HG03064 (cell line): ENCODE data around the gene IMMP2L.

ENCODE experiments used
- ATAC-seq: cut with Tn5 transposase; IDR thresholded peaks from one replicate; pipeline ENCODE4 v1.9.1; 2021; ENCODE audit warnings: low read depth; ENCODE audit not compliant: unreplicated experiment

The IMMP2L gene

DNA sequence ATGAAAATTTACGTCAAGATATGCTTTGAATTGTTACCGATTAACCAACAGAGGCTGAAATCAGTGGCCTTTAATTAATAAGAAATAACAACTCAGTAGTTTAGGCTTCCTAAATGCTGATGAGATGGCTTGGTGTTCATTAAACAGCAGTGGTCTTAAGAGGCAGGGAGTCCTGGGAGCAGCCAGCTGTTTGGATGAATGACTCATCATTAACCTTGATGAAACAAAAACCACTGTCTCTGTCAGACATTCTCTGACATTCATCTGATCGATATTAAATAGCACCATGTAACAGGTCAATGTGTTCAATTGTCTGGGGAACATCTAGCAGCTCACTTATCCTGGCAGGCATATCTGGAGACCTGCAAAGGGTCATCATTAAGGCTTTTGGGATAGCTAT lies 705.6 kb downstream of the IMMP2L start:
- no peak for ATAC-seq

DNA sequence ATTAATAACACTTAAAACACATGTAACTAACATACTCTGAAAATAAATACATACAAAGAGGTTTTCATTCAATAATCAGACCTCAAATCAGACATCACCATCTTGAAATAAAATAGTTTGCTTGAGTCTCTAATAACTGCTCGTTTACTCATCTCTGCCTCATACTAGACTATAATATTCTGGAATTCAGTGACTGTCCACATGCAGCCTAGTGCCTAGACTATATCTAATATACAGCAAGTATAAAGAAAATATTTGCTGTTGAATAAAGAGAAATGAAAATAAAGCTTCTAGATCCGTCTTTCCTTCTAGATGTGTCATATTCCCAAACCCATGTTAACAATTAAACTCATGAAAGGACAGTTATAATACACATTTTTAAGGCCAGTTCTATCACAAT lies 707.6 kb downstream of the IMMP2L start:
- no peak for ATAC-seq

DNA sequence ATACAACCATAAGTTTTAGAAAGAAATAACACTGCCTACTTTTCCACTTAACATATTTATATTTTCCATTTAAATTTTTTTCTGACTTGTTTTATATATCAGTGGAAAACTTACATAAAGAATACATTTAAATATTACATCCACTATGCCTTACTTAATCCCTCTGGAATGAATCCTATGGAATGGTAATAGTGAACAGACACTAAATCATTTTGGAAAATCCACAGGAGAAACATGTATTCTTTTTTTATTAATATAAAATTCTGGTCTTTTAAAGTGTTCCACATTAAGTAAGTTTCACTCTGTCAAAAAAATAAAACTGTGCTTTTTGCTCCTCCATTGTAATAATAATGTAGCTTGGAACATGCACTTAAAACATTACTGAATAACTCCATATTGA lies 708.1 kb downstream of the IMMP2L start:
- ATAC-seq = no peak

DNA sequence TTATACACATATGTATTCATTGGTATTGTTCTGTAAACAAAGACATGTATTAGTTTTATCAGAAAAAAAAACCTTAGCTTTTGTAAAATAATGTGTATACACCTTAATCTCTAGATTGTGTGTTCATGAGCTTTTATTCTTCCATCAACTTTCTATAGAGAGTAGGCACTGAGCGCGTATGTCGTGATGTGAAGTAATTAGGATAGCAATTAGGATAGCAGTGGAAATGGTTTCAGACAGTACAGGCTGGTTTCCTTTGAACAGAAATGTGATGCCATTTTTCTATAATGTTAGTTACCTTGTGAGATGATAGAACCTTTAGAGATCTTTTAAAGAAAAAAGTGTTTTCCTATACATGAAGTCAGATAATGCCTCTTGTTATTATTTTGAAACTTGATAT lies 709.0 kb downstream of the IMMP2L start:
- ATAC-seq = no peak

DNA sequence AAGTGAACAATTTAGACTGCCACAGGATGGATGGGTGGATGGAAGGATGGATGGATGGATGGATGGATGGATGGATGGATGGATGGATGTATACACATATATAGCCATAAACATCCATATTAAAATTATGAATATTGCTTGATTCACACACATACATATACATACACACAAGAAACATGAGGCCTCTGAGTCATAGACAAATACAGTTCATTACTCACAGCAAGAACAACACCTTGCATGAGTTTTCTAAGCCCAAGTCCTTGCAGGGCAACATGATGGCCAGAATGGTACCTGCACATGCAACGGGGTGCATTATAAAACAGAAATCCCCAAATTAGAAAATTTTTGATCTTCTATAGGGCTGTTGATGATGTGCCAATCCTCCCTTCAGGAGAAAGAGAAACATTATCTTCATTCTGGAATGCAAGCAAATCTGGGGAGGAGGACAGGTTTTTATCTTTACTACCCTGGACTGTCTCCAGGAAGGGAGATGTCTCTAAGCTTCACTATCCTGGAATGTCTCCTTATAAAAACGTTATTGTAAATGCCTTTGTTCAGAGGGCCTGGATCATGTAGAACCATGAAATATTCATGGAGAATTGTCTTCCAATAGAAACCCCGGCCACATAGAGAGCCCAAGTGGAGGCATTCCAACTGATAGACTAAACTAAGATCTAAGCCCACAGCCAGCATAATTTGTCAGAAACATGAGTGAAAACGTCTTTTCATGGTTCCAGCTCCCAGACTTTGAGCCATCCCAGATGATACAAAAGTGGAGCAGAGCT lies 709.9 kb downstream of the IMMP2L start:
- ATAC-seq = no peak

DNA sequence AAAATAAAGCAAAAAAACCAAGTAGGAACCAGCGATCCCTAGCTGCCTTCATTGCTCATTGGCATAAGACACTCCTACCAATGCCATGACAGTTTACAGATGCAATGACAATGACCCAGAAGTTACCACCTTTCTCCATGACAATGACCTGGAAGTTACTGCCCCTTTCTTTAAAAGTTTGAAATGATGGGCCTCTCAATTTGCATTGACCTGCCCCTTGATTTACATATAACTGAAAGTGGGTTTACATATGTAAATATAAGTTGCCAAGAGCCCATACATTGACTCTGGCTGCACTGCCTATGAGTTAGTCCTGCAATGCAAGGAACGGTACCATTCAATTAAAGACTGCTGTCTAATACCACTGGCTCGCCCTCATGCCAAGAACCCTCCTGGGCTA lies 712.1 kb downstream of the IMMP2L start:
- no peak for ATAC-seq

DNA sequence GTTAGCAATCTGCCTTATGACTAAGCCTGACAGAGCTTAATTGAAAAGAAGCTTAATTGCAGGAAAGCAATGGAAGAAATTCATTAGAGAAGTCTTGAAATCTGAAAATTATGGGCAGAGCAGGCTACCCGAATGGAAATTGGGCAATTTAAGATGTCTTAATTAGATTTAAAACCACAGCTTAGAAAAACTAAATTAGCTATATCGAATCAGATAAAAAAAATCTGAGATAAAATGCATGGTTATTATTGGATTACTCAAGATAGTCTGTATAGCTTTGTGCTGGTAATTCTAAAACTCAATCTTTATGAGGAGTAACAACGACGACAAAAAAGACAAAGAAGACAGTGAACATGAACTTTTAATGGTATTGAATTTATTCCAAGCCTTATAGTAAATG lies 719.5 kb downstream of the IMMP2L start:
- ATAC-seq = no peak

DNA sequence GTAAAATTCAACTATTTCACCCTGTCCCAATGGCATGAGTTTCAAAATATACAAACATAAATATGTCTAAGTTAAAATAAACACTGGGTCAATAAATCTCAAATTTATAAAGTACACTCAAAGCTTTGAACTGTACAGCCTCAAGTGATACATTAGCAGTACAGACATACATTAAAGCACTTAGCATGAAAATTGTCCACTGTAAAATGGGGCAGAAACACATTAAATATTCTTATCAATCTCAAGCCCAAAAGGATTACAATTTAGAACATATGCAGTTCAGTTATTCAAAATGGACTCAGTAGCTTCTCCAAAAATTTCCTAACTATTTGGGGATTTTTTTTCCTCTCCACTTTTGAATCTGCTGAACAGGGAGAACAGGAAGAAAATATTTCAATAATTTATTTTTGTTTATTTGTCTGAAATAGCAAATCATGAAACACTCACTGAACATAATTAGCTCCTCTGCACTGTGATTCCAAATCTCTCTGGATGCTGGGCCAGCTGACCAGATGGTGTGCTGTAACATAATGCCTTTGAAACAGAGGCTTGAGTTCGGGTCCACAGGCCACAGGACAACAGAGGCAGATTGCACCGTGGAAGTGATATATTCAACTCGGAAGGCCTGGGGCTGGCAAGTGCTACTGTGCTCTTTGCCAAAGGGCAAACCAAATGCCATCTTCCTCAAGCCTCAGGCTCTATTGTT lies 720.3 kb downstream of the IMMP2L start:
- ATAC-seq = no peak

DNA sequence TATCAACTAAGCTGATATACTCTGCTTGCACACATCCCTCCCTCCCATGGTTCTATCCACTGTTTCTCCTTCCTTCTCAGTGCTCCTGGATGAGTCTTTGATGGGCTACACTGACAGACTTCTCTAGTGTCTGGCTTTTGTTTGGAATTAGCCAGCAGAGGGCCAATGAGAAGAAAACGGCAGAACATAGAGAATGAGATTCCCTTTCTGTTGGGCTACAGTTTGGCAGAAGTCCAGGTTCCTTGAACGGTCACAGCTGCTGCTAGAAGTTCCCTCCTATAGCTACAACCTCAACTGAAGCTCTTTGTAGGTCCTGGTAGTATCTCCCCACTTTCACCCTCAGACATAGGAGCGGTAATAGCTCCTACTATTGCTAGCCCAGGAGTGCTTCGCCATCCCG lies 722.4 kb downstream of the IMMP2L start:
- no peak for ATAC-seq

DNA sequence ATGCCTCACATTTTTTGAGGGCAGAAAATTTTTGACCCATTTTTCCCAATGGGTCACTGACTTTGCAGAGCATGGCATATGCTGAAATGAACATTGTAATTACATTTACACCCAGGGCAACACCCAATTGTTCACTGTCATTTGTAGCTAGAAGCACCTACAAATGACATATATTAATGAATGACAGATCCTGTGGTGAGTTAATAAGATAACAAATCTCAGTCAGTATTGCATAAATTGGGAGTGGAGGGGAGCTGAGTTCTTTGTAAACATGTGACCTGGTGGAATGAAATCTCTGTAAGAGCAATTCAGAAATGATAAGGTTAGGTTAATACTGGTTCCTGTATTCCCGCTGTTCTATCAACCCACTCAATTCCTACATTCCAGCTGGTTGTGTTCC lies 726.4 kb downstream of the IMMP2L start:
- ATAC-seq = no peak

DNA sequence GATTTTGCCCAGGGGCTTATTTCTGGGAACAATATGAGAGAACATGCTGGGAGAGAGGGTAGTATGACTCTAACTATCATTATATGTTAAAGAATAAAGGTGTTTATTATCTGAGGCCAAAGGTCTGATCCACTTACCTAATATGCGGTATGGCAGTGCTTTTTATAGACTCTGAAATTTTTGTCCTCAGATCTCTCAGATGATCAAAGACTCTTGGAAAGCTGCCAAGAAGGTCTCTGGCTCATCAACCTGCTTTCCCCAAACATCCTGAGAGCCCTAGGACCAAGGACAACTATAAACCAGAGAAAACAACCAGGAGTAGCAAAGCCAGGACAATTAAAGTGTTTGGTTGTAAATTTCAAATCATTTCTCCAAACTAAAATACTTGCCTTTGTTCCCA lies 727.1 kb downstream of the IMMP2L start:
- no peak for ATAC-seq

DNA sequence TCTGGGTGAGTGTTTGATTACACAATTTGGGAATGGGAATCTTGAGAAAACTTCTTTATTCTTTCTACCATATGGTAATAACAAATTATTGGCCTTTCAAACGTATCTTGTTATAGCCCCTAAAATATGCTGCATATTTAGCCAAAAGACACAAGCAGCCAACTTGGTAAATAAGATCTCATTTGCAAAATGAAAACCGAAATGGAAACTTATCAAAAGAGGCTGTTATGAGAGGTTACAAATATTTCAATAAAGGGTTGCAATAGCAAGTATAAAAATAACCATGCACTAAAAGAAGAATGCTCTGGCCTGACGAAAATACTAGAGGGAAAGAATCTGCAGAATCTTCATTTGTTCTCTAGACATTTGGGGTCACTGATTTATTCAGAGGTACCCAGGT lies 730.9 kb downstream of the IMMP2L start:
- ATAC-seq = no peak

DNA sequence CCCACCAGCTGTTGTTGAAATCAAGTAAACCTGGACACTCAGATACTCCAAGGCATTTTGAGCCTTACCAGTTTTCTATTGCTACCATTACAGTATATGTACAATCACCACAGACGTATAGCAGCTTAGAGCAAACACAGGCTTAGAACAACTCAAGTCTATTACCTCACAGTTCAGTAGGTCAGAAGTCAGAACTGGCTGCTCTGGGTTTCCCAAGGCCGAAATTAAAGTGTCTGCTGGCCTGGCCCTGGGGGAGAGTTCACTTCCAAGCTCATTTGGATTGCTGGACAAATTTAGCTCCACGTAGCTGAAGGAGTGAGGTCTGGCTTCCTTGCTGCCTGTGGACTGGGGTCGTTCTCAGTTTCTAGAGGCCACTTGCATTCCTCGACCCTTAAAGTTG lies 731.5 kb downstream of the IMMP2L start:
- ATAC-seq = no peak

DNA sequence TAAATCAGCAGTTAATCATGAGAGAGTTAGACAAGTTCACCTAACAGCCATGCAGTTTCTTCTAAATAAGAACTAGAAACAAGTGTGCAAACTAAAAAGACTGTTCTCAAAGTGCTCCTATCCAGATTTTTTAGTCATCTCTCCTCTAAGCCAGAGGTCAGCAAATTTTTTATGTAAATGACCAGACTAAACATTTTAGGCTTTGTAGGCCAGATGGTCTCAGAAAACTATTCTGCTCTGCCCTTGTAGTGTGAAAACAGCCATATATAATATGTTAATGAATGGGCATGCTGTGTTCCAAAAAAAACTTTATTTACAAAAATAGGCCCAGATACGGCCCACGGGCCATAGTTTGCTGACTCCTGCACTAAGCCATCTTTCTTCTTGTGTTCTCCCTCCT lies 734.4 kb downstream of the IMMP2L start:
- no peak for ATAC-seq

DNA sequence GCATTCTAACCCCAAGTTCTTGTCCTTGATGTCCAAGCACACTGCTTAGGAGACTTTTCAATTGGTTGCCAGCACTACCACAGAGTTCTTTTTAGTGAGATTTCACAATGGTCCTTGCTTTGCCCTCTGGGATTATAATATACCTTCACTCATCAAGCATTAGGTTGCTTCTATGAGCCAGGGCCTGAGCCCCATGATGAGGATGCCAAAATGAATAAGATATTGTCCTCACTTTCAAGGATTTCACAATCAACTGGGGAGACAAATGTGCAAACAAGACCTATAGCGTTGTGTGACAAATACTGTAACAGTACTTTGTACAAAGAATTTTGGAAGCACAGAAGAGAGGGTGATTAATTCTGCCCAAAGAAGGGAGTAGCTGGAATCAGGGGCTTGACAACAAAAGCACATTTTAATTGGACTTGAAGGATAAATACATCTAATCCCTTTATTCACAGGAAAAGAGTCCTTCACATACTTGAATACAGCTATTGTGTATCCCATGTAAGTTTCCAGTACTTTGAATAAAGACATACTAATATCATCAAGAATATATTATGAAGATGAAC lies 734.9 kb downstream of the IMMP2L start:
- no peak for ATAC-seq

DNA sequence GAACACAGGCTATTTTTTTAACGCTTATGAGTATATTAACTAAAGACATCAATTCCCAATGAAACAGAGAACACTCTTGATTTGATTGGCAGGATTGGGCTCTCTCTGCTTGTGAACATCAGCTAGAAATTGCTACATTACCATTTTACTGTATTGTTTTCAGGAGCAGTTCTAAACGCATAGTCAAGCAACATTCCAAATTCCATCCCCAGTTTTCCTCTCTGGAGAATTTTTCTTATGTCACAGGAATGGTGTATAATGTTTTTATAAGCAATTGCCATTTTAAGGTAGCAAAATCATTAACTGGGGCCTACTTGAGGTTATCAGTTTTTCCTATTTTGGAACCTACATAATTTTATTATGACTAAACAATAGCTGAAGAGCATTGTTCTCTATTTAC lies 748.3 kb downstream of the IMMP2L start:
- ATAC-seq = no peak

DNA sequence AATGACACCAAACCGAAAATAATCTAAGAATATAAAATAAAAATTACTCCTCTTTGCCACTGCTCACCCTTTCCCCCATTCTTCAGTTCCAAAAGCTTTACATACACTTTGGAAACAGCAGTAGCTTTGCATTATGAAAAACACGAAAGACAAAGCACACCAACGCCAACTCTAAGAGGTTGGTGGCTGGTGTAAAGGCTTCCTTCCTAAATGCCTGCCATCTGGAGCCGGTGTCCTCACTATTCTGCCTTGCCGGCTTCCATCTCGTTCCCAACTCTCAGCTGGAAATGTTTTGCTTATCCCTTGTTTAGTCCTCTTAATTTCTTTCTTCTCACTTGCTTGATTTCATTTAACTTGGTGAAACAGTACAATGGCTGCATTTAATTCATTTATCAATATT lies 752.5 kb downstream of the IMMP2L start:
- ATAC-seq = no peak

DNA sequence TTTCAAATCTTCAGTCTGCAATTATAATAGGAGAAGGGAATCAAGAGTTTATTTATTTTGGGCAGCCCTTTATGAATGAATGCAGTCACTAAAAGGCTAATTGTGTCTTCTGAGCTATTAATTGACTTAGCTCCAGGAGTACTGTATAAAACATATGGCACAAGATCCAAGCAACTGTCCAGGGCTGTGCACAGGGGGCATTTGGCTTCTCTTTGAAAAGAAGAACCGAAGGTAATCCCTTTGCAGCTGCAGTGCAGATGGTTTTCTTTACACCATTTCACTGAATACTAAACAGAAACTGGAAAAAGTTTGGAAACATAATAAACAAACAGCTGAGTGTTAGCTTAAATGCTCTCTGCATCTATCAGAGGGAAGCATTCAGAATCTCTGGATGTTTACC lies 753.9 kb downstream of the IMMP2L start:
- no peak for ATAC-seq

DNA sequence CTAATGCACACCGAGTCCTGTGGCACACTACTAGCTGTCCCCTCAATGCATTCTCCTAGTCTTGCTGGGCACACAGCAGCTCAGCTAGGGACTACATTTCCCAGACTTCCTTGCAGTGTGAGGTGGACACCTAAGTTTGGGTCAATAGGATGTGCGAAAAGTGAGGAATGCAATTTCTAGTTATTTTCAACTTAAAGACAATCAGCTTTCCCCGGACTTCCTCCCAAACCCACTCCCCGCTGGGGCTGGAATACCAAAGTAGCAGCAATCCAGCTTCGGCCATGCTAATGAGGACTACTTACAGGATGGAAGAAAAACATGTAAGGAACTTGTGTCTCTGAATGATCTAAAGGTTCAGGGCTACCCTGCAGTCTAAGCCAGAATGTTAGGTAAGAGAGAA lies 757.8 kb downstream of the IMMP2L start:
- ATAC-seq = no peak

DNA sequence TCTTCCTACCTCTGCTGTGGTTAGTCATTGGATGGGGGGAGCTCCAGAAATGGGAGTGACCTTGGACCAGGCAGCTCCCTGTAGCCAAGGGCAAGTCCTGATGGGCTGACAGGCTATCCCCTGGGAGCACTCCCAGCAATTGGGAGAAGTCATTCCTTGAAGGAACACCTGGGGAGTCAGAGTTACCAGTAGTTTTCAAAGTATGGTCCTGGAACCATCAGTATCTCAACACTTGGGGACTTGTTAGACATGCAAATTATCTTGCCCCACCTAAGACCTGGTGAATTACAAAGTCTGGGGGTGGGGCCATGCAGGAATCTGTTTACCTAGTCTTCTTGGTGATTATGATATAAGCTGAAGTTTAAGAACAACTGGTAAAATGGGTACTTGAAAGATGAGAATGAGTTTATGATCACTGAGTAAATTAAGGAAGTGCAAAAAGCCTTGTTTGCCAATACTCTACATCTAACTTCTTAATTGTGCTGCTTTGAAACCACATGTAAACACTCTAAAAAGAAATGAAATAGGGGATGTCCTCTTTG lies 758.6 kb downstream of the IMMP2L start:
- ATAC-seq = no peak

DNA sequence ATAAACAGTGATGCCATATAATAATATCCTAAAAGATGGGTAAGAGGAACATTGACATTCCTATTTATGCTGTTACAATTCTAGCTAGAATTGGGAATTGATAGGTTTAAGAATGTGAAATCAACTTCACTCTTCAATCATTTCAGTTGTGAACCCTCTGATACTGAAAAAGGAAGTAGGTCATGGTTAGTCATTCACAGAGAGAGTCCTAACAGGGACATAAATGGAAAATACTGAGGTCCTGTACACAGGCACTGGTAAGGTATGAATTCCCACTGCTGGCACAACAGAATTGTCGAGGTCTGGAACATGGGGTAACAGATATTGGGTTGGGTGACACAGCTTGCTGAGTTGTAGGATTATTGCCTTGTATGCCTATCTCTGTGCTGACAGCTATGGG lies 760.8 kb downstream of the IMMP2L start:
- no peak for ATAC-seq

DNA sequence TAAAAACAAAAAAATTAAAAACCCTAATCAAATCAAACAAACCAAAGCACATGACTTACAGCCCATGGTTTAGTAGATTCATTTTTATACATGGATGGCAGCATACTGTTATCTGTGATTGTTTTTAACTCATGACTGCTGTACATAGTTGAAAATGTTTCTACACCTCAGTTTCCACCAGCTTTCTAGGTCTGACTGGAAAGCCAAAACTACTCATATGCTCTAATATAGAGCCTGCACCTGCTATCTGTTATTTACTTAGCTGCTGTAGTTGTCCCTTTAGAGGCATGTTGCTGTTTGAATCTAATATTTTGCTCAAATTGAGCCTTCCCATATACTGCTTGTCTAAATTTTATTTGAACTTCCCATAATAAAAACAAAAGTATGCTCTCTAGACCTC lies 761.3 kb downstream of the IMMP2L start:
- no peak for ATAC-seq
